ENCODE results near the gene ZNF674.

GRCh38 chrX:46577221-46578005, 32.2 kb upstream of the ZNF674 start:
- TF ChIP-seq, protein P1, sequence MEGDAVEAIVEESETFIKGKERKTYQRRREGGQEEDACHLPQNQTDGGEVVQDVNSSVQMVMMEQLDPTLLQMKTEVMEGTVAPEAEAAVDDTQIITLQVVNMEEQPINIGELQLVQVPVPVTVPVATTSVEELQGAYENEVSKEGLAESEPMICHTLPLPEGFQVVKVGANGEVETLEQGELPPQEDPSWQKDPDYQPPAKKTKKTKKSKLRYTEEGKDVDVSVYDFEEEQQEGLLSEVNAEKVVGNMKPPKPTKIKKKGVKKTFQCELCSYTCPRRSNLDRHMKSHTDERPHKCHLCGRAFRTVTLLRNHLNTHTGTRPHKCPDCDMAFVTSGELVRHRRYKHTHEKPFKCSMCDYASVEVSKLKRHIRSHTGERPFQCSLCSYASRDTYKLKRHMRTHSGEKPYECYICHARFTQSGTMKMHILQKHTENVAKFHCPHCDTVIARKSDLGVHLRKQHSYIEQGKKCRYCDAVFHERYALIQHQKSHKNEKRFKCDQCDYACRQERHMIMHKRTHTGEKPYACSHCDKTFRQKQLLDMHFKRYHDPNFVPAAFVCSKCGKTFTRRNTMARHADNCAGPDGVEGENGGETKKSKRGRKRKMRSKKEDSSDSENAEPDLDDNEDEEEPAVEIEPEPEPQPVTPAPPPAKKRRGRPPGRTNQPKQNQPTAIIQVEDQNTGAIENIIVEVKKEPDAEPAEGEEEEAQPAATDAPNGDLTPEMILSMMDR (IDR thresholded peaks at IDR 0.05), result no peak
- TF ChIP-seq POLR2AphosphoS5 (IDR thresholded peaks at IDR 0.05; ENCODE audit: insufficient read depth in 1 of 2, low read depth in 1 of 2), result no peak
